ENCODE results near the gene EPB41L2.

The EPB41L2 gene

DNA sequence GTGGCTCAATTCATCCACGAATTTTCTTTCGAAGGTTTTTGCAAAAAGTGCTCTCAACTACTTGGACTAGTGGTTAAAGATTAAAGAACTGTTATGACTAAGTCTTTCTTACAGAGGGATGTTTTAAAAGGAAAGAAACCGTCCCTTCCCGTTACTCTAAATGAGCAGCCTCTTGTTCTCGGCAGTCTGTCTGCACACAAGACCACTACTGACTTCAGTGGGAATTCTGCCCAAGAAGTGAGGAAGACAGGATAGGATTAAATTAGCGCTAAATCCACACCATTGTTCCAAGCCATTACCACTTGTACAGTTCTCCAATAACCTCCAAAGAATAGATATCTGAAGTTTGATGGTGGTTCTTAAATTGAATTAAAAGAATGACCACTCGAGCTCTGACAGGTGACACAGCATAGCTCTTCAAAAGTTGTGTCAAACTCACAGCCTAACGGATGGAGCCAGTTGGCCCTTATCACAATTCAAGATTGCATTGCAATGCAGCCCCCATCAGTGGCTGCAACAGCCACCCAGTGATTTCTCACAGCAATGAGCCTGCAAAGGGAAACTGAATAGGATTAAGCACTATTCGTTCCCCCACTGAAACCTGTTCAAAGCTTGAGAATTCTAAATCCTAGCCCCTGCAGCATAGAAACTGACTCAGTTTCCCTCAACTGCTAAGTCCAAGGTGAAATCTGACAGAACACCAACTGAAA lies 1.8 kb downstream of the EPB41L2 start:
- no peak for DNase-seq

DNA sequence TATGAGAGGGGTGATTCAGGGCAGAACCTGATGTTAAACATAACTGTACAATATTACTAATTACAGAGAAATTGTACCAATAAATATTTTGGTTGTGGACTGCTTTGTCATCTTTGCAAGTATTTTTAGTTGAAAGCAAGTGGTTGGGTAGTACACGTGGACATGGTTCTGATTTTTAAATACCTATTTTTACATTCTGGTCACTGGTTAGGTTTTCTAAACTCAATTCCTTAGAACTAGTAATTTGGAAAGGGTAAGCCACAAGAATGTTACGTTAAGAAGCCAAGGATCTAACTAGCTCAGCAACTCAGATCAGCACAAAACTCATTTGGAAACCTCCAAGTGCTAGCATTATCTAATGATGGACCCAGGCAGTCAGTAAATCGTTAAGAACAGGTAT lies 2.7 kb downstream of the EPB41L2 start:
- no peak for DNase-seq

DNA sequence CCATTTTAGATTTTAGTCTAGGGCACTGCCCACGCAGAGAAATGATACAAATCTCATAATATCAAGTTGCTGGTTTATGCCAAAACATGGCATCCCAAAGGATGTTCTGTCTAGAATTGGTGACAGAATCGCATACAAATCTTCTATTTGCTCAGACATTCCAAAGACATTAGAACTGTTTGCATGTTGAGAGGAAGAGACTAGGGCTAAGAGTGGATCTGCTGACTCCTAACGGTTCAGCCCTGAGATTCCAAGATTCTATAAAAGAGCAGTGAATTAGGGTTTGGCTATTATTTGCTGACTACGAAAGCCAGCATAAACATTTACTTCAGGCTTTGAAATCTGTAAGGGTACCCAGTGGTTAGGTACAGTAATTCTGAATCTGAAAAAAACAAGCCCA lies 3.6 kb downstream of the EPB41L2 start:
- no peak for DNase-seq

DNA sequence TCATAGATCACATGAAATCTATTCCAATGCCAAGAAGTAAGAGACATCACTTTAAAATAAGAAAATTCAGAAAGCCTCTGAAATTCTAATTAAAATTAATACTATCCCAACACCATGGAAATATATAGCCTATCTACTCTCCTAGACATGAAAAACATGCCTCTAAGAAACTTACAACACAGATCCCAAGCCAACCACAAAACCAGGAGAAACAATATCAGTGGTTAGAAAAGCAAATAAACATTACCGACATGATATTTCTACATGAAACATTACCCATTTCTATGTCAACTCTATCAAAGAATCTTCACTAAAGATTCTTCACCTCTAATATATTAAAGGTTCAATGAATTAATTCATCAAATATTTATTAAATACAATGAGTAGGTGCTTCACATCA lies 4.8 kb downstream of the EPB41L2 start:
- DNase-seq: no peak

DNA sequence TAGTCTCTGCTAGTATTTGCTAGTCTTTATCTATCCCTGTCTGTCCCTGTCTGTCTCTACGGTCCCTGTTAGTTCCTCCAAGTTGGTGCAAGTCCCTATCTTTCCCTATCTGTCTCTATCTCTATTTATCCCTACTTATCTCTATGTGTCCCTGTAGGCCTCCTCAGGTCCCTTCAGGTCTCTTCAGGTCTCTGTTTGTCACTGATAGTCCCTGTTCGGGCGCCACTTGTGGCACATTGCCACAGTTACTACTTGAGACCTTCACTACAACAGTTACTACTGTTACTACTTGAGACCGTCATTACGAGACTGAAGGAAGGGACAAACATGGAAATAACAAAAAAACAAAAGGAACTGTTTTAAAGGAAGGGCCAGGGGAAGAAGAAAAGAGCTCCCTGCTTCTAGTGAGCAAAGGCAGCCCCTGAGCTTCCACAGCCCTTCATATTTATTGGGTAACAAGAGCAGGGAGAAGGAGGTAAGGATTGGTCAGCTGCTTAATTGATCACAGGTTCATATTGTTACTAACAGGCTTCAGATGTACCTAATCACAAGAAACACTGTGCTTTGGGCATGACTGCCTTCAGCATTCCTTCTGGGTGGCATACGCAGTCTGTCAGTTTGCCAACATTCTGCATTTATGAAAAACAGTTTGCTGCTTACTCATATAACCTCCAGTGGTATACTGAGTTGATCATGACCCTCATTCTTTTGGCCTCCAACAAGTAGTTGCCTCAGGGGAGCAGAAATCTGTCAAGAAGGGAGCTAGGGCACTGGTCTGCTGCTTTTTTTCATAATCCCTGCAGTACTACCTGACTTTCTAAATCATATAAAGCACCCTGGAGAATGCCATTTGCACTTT lies 8.4 kb downstream of the EPB41L2 start:
- no peak for DNase-seq

DNA sequence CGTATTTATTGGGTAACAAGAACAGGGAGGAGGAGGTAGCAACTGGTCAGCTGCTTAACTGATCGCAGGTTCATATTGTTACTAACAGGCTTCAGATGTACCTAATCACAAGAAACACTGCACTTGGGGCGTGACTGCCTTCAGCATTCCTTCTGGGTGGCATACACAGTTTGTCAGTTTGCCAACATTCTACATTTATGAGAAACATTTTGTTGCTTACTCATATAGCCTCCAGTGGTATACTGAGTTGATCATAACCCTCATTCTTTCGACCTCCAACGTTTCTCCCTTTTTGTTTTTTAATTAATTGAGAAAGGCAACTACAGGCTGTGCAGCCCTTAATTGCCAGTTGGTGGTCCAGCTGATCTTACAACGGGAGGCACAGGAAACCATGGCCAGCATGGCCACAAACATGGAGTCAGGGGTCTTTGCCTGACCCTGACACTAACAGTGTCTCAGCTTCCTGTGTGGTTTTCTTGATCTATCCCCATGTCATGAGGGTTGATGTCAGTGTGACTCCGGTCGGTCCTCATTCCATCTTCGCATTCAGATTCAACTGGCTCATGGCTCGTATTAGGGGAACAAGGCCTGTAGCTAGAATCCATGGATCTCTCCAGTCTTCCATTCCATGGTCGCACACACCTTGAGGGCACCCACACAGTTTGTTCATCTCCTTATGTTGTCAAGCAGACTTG lies 9.4 kb downstream of the EPB41L2 start:
- DNase-seq: no peak

DNA sequence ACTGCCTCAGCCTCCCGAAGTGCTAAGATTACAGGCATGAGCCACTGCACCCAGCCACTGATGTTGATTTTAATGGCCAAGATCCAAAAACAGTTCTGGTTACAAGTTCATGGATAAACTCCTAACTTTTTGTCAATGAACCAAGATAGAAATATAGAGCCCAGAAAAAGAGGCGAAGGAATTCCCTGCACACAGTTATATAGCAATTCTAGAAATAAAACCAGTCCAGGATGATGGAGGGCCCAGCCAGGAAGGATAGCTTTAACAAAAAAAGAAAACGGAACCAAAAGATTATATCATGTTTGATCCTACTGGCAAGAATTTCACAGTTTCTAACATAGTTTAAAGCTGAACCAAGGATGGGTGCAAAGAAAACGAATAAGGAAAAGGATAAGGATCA lies 10.9 kb downstream of the EPB41L2 start:
- DNase-seq: no peak

DNA sequence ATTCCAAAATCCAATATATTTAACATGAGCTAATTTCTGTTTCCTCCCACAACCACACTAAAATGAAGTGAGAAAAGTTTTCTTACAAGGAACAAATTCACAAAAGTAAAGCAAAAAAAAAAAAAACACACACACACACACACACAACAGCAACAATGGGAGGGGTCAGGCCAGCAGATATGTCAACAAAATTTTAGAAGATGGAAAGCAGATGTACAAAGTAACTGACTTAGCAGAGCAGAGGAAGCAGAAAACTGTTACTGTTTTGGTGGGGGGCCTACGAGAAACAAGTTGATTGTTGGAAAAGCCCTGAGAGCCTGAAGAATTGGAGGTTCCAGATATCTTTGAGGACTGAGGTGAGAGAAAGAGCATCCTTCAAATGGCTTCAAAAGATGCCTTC lies 11.7 kb downstream of the EPB41L2 start:
- DNase-seq: no peak

DNA sequence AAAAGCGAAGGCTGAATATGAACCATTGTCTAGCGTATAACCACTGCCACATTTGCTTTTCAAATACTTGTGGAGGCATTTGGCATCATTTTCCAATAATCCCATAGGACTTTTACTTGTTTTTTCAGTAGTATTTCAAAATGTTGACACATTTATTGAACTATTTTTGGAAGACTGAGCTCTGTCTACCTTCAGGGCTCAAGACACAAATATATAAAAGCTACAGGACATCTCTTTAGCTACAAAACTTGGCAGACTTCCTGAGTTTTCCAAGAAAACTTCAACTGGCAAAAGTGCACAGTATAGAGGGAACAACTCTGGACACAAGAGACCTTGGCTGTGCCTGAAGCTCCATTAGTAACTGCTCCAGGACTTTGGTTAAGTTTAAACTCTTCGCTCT lies 13.4 kb downstream of the EPB41L2 start:
- no peak for DNase-seq

DNA sequence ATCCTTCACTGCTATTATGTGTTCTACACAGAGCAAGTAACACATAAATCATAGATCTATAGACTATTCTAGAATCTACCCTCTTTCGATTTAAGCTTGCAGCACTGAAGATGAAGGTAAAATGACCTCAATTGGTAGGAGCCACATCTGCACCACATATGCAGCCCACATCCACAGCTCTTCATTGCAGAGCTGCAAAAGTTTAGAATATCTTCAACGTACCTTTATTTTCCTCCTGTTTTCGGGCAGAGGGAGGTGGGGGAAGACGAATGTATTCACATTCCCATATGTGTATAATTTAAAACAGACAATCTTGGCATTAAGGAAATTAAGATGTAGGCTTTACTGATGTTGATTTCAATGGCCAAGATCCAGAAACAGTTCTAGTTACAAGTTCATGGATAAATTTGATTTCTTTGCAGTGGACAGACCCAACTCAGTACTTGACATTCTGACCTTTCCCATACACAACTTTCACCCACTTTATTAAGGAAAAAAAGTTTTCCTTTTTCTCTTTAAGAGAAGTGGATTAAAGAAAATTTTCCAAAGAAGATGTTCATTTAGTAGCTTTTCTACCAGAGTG lies 14.0 kb downstream of the EPB41L2 start:
- DNase-seq: no peak

DNA sequence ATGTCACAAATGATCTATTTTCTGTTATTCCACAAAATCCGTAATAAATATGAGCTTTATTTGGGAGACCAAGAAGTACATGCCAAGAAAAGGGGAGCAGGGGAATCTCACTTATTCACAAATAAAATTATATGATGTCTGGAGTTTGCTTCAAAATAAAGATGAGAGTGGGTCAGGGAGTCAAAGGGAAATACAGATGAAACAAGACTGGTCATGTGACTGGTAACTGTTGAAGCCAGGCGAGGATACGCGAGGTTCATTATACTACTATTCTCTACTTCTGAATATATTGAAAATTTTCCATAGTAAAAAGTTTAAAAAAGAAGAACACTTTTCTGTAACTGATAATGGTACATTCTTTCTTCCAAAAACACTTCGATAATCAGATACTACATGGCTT lies 14.6 kb downstream of the EPB41L2 start:
- no peak for DNase-seq

DNA sequence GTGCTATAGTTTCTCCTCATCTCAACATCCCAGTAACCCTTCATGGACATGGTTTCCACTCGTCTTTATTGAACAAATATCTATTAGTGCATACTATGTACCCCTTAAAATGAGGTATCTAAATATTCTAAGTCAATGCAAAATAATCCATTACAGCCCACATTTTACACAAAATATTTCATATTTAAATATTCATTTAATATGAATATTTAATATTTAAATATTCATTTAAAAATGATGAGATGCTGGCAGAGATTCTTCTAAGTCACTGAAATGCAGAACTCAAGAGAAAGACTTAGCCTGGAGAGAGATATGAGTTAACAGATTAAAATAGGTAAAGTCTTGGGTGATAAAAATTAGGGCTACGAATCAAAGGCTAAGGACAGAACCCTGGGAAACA lies 17.9 kb downstream of the EPB41L2 start:
- DNase-seq: no peak

DNA sequence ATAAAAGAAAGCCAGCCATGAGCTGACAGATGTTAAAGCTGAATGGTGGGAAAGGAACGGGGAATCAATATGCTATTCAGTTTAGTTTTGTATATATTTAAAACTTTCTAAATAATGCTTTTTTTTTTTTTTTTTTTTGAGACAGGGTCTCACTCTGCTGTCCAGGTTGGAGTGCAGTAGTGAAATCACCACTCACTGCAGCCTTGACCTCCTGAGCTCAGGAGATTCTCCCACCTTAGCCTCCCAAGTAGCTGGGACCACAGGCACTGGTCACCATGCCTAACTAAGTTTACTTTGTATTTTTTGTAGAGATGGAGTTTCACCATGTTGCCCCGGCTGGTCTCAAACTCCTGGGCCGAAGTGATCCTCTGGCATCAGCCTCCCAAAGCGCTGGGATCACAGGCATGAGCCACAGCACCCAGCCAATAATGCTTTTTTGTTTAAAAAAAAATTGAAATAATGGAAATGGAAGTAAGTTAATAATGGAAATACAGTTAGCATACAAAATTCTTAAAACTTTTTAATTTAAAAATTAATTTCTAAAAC lies 19.1 kb downstream of the EPB41L2 start:
- no peak for DNase-seq

DNA sequence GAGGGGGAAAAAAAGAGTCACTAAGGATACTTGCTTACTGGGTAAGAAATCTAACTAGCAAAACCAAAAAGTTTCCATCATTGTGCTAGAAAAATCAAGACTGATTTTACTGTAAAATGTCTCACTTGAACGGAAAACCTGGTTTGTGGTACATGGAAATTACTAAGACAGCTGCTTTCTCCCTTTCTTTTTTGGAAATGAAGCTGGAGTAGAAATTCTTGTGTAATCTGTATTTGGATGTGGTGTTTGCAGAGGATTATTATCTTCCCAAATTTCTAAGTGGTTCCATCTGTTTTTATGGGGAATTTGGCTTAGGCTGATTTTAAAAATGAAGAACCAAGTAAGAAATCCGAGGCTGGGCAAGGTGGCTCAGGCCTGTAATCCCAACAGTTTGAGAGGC lies 20.4 kb downstream of the EPB41L2 start:
- DNase-seq: no peak

DNA sequence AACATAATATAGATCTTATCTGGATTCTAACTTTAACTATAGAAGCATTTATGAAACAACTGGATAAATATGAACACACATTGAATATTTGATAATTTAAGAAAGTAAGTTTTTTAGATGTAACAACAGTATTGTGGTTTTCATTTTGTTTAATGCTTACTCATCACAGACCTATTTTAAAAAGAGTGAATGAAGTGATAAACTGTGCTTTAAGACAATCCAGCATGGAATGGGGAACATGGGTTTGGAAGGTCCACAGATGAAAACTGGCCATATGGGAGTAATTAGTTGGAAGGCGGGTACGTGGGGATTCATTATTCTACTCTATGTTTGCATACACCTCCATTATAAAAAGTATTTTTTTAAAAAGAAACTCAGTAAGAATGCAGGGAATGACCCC lies 21.2 kb downstream of the EPB41L2 start:
- DNase-seq: no peak

DNA sequence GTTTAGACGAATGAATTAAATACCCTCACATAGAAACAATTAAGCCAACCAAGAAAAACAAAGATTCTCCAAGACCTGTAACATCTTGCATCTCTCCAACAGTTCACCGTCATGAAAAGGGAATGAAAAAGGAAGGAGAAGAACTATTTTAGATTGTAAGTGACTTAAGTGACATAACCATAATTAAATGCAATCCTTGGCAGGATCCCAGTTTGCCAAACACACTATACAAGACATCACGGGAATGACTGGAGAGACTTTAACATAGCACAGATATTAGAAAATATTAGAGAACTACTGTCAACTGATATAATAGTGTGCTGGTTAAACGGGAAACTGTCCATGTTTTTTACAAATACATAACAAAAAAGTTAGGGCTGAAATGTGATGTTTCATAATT lies 22.2 kb downstream of the EPB41L2 start:
- DNase-seq: no peak

DNA sequence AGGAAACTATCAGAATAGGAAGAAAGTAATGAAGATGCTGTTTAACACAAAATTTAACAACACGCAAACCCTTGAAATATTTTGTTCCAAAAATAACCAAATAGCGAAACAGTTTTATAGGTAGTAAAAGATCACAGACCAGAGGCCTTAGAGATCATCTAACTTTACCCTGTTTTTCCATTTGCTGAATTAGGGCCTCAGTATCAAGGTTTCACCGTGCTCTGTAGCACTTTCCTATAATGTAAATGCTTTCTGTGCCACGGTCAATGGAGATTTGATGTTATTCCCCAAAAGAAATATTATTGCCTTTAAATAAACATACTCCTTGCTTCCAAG lies 23.7 kb downstream of the EPB41L2 start:
- DNase-seq: no peak

DNA sequence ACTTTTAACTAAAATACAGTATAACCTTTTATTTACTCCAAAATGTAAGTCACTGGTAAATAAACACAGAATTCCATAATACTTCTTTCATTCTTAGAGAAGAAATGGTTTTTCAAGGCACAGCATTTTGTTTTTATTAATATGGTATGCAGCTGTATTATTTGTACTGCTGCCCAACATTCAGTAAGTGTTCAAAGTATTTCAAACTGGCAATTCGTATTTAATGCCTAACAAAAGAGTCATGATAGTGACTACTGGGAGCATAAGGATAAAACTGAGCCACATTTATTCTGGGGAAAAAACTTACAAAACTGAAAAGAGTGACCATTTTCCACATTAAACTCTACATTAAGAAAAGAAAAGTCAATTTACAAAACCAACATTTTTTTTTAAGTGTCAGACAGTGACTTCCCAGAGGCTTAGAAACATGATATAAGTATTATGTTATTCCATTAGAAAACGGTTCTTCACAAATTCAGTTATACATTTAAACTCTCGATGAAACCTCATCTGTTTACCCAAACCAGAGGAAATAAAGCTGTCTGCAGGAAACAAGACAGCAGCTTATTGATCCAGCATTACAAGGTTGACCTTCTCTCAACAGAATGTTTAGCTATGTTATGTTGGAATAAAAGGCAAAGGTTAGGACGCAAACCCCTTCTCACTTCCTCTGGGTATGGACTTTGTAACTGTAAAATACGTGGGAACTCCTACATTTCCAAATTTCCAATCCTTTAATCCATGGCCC lies 24.3 kb downstream of the EPB41L2 start:
- DNase-seq: no peak

DNA sequence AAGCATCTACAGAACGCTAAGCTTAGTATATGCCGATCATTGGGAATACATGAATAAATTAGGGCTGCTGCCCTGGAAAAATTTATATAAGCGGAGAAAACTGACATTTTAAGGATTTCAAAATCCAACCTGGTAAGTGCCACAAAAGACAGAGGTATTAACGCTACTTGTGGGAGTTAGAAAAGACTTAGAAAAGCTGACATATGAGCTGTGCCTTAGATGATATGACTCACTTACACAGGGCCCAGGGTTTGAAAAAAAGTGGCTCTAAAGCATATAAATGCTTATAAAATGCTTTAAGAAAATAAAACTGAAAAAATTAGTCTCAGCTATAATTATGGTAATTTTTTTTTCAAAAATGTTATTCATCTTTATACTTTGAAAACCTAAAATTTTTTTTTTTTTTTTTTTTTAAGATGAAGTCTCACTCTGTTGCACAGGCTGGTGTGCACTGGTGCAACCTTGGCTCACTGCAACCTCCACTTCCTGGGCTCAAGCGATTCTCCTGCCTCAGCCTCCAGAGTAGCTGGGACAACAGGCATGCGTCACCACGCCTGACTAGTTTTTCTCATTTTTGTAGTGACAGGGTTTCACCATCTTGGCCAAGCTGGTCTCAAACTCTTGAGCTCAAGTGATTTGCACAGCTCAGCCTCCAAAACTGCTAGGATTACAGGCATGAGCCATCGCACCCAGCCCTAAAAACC lies 25.7 kb downstream of the EPB41L2 start:
- no peak for DNase-seq

DNA sequence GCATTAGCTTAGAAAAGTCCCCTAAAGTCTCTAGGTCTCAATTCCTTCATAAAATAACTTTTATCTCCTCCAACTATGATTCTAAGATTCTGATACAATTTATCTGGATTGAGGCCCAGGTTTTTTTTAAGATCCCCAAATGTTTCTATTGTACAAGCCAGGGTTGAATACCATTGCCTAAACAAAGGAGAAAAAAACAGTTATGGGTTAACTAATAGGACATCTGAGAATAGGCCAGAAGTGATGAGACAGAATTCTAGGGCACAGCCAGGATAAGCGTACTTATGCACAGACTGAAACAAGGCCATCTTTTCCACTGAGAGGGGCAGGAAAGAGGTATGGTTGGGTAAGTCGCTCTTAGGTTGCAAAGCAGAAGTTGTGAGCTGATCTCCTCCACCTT lies 26.4 kb downstream of the EPB41L2 start:
- DNase-seq: no peak

DNA sequence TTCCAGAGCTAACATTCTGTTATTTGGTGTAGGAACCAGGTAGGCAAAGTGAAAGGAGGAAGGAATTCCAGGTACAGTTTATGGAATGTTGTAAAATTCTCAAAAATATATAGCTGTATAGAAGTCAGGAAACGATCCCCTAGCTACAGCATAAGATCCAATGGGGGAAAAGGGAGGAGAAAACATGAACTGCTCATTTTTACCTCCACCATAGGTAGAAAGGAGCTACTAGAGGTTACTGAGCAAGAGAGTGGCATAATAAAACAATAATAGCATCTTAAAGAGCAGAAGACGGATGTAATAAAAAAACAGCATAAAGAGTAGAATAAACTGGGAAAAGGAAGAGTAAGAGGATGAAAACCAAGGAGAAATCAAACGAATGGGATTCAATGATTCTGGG lies 26.9 kb downstream of the EPB41L2 start:
- DNase-seq: no peak

DNA sequence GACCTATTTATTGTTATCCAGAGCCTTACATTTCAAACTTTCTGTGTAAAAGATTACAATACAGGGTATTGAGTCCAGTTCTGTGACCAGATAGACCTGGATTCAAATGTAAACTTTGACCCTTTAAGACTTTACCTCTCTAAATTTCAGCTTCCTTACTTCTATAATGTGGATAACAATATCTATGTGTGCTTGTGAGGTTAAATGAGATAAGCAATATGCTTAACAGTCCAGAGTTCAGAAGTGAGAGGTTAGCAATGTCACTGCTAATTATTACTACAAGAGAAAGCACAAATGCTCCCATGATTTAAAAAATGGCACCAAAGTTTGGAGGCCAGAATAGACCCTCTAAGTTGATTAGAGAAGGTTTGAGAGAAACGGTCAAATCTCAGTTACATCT lies 27.5 kb downstream of the EPB41L2 start:
- no peak for DNase-seq
